Kidney epithelial cell (primary cell): ENCODE measurements around the gene CER1. TPM values are rescaled to one million over a fixed set of nuclear protein-coding genes. Genes with fewer than 3 reads are reported as not detected.

Source experiments
- DNase-seq: peaks from one replicate; pipeline ENCODE4 v3.0.0-alpha.2; 2010; ENCODE audit warnings: low read depth
- H3K27me3 ChIP-seq: 2 replicates; pipeline ENCODE4 v1.6.0; 2011; ENCODE audit warnings: low read length; ENCODE audit not compliant: control insufficient read depth, insufficient read depth
- H3K36me3 ChIP-seq: 2 replicates; pipeline ENCODE4 v1.5.1; 2011; ENCODE audit warnings: low read length; ENCODE audit not compliant: control insufficient read depth, insufficient read depth
- H3K4me3 ChIP-seq: 2 replicates; pipeline ENCODE4 v1.5.1; 2011; ENCODE audit warnings: low read depth, mild to moderate bottlenecking, control low read depth, low read length
- total RNA-seq: library from RNA; depleted of rRNA; stranded (reverse); fragments of >200 nt; gene quantifications from 2 replicates; pipeline ENCODE4 v1.2.3, GENCODE V29; 2015
- TF ChIP-seq, protein P1 (sequence below): IDR thresholded peaks from 2 replicates; pipeline ENCODE4 v1.5.1; 2011; ENCODE audit warnings: mild to moderate bottlenecking, moderate library complexity, low read length, control low read depth, inconsistent platforms; ENCODE audit not compliant: insufficient read depth, poor library complexity, severe bottlenecking

The CER1 gene
- total RNA-seq, 1 donor from 2014 or later = not detected

DNA sequence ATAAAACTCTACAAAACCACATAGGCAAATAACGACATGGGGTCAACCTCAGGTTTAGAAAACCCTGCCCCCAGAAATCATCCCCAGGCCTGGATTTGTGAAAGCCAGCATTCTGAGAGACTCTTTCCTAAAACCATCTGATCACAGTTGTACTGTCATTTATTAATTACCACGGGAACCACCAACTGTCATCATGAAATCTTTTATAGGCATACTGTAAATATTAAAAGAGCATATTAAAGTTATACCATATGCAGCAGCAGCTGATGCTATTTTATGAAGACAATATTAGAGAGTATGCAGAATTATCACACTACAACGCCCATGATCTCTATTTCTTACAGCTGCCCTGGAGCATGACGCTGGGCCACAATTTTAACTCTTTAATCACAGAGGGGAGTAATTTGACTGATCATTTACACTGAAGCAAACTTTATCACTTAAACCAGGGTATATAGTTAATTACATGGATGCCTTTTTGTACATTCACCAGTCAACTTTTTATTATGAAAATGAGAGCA is 20.3 kb downstream of the CER1 start:
- Histone ChIP-seq H3K4me3 (no peak overlapping the region), H3K36me3 (no peaks in the 10 kb centered on the region), H3K27me3 (no peaks in the 10 kb centered on the region)
- DNase-seq = no peak
- TF ChIP-seq, protein P1, sequence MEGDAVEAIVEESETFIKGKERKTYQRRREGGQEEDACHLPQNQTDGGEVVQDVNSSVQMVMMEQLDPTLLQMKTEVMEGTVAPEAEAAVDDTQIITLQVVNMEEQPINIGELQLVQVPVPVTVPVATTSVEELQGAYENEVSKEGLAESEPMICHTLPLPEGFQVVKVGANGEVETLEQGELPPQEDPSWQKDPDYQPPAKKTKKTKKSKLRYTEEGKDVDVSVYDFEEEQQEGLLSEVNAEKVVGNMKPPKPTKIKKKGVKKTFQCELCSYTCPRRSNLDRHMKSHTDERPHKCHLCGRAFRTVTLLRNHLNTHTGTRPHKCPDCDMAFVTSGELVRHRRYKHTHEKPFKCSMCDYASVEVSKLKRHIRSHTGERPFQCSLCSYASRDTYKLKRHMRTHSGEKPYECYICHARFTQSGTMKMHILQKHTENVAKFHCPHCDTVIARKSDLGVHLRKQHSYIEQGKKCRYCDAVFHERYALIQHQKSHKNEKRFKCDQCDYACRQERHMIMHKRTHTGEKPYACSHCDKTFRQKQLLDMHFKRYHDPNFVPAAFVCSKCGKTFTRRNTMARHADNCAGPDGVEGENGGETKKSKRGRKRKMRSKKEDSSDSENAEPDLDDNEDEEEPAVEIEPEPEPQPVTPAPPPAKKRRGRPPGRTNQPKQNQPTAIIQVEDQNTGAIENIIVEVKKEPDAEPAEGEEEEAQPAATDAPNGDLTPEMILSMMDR = no peak

DNA sequence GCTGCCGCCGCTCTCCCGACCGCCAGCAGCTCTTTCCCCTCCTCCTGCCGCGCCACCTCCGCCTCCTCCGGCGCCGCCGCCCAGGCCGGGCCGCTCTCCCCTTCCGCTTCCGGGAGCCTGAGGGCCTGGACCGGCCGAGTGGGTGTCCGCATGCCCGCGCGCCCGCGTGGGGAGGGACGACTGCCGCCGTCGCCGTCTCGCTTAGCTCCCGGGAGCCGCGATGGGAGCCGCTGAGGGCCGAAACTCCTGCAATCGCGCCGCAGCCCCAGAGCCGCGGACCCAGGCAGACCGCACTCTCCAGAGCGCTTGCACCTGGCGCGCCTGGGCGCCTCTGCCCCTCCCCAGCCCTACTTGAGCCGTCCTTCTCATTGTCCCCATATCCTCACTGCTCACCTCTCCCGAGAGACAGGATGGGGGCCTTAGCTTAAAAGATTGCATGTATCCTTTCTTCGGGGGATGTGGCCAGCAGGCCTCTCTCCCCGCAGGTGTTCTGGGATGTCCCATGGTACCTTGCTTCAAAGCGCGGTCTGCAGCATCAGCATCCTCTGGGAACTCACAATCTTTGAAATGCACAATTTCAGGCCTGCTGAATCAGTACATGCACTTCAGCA is 29.2 kb downstream of the CER1 start, which contains the start of gene ZDHHC21:
TSS of gene ZDHHC21 (minus strand) at position 182 of the 611 bp plus-strand sequence. CDS start 19,092 bp downstream, outside the sequence.
- Histone ChIP-seq H3K27me3 (no peaks in the 10 kb centered on the region), H3K36me3 (no peaks in the 10 kb centered on the region), H3K4me3 (peak within 1 kb of the TSS; percentile 85)
- TF ChIP-seq, protein P1 = no peak
- no peak for DNase-seq

DNA sequence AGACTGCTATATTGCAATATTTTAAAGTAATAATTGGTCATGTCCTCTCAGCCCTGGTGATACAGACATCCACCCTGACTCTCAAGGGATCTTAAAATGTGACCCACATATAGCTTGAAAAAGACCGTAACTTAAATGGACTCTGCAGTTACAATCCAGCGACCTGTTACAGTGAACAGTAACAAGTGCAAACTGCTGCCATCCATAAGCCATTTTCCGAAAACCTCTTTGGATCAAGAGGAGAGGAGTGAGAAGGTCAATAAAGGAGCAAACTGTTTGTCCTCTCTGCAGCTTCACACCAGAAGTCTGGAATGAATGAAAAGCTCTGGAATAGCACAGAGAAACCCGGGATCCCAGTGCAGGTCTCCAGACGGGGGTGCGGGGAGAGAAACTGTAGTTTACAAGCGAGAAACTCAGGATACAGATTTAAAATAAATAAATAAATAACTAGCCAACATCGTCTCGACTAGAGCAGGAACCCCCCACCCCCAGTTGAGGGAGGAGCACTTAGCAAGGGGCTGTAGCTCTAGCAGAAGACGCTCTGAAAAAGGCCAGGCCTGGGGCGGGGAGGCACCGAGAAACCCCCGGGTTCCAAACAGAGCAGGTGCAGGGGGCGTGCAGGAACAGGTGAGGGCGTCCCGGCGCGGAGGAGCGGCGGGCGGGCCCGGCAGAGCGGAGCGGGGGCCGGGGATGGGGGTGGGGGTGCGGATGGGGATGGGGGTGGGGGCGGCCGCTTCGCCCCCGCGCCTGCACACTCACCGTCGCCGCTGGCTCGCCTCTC is 29.9 kb downstream of the CER1 start:
- Histone ChIP-seq H3K4me3 (peak overlapping the region; percentile 85), H3K27me3 (no peaks in the 10 kb centered on the region), H3K36me3 (no peaks in the 10 kb centered on the region)
- no peak for DNase-seq
- TF ChIP-seq, protein P1 = no peak

DNA sequence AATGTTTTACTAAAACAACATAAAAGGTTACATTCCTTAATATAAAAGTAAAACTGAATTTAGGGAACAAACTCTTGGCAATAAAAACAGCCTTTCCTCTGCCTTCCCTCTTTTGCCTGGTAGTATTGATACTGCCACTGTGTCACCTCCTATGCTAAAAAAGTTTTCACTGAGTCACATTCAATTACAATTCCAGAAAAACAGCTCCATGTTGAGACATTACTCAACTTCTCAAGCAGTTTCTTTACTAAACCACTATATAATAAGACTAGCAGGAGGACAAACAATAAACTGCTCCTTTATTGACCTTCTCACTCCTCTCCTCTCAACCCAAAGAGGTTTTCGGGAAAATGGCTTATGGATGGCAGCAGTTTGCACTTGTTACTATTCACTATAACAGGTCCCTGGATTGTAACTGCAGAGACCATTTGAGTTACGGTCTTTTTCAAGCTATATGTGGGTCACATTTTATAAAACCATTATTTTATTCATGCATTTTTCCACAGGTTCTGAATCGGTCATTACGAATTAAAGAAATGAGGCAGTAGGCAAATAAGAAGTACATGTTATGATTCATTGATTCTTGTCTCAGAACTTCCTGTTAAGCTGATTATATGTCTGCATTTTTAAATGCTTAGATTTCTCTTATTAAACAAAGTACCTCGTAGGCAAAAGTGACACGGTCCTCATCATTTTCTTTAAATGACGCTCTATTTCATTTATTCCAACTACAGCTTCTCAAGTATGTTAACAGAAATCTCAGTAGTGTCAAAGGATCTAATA is 31.4 kb downstream of the CER1 start:
- H3K27me3 ChIP-seq = no peaks in the 10 kb centered on the region
- no peaks in the 10 kb centered on the region for H3K36me3 ChIP-seq
- DNase-seq = no peak
- no peak overlapping the region for H3K4me3 ChIP-seq
- TF ChIP-seq, protein P1 = no peak

DNA sequence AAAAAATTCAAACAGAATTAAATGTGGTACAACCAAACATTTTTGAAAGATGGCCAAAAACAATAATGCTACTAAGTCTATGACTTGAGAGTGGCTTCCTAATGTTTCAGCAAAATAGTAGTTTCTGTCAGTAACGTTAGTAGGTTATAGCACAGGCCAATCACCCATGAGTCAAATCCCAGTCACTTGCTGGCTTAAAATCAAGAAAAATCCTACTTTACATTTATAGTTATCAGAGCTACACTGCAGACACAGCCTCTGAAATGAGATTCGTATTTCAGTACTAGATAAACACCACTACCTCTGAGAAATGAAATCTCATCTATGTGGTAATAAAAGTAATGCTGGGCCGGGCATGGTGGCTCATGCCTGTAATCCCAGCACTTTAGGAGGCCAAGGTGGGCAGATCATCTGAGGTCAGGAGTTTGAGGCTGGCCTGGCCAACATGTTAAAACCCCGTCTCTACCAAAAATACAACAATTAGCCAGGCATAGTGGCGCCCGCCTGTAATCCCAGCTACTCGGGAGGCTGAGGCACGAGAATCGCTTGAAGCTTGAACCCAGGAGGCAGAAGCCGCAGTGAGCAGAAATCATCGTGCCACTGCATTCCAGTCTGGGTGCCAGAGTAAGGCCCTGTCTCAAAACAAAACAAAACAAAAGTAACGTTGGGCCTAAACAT is 35.4 kb downstream of the CER1 start:
- Histone ChIP-seq H3K36me3 (no peaks in the 10 kb centered on the region), H3K27me3 (no peaks in the 10 kb centered on the region), H3K4me3 (no peak overlapping the region)
- no peak for DNase-seq
- TF ChIP-seq, protein P1 = no peak
